CD4-positive, alpha-beta T cell treated with Interleukin-4 for 4 hours (primary cell): Measurements from ENCODE around the gene USP28.
"Not testable (repeated sequence)": the region's sequence is repeated elsewhere in the genome, so short reads cannot be mapped to it uniquely, and the experiment has no call there.

Experiments
- DNase-seq: peaks from one replicate; pipeline ENCODE4 v3.0.0-alpha.2; 2020

Gene USP28

DNA sequence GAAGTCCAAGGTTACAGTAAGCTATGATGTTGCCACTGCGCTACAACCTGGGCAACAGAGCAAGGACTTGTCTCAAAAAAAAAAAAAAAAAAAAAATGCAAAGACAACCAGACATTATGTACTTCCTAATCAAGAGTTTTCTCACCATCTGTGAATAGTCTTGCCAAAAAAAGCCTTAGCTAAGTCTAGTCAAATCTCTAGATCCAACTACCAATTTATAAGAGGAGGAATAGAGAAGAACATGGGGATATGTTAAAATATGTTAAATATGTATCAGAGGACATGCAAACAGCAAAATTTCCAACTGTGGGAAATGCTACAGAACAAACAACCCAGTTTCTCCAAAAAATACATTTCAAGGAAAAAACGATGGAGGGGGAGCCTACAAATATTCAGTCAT is 45.6 kb downstream of the USP28 start:
- DNase-seq = no peak

DNA sequence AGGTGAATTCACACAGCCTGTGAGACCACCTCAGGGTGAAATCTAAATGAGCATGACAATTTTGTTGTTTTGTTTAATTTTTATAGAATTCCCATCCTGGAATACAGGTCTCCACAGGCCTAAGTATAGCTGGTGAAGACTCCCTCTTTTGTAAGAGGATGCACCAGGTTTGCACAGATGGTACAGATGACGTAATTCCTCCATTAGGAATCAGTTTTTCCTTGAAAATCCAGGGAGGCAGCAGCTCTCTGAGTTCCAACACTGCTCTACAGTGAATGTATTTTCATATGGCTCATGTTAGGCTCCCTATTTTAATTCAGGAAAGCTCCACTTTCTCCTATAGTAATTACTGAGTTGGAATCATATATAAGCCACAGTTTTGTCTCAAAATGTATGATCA is 47.2 kb downstream of the USP28 start:
- DNase-seq = no peak

GRCh38 chr11:113827477-113827876 is 47.9 kb downstream of the USP28 start:
- DNase-seq = no peak

GRCh38 chr11:113818426-113818825 is 56.9 kb downstream of the USP28 start:
- no peak for DNase-seq

DNA sequence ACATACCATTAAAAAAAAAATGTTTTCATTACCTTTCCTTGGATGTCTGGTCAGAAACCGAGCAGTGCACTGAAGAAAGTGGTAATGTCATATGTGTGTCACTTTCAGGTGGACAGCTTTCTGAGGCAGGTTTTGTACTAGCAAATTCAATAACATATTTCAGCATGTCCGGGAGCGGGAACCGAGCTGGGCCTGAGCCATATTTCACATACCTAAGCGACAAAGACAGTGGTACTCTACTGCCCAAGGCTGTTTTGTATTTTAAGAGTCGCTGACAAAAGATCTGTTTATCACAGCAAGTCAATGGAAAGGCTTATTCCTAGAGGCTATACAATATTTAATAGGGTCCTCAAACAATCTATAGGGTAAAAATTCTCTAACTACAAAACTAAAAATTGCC is 57.7 kb downstream of the USP28 start:
- no peak for DNase-seq

DNA sequence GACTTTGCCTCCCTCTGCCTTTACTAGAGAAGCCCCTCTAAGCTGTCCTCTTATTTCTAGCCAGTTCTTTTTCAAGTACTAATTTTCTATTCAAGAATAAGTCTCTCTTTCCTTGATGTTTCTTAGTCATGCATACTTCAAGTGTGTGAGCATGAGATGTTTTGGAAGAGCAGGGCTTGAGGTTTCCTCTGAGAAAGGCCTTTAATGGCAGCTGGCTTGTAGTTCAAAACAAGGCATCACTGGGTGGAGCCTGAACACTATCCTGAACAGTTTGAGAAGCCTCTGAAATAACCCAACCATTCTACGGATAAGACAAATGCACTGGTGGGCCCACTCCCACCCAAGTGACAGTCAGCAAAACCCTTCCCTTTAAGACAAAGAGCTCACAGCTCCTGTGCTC is 58.2 kb downstream of the USP28 start:
- DNase-seq = no peak

DNA sequence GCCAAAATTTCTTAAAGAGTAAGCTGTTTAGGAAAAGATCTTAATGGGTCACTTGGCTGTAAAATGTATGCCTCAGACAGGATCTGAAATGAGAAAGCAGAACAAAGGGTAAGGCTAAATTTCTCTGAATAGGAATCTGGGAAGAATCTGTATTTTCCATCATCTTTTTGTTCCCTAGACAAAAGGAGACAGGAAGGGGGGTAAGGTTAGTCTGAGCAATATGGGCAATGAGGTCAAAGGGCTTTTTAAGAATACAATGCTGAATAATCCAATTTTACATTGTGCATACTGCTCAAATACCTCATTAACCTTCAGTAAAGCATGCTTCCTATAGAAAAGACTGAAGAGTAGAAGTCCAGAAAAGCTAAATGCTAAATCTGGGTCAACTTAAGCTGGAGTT is 61.2 kb downstream of the USP28 start:
- DNase-seq = no peak

DNA sequence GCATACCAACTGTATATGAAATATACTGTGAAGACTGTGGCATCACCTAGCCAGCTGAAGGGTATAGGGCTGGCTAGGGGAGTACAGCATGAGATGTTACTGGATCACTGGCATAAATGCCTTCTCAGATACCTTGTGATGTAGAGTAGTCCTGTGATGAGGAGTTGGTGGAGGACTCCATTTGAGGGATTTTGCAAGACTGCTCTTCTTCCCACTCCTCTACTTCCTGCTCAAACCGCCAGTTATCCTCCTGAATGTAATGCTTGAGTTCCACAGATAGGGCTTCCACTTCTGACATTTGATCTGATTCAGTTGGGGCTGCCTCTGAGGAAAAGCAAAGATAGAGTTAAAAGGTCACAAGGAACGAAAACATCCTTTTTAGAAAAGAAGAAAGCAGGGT is 66.4 kb downstream of the USP28 start:
- no peak for DNase-seq

GRCh38 chr11:113806406-113806805 is 69.0 kb downstream of the USP28 start:
- no peak for DNase-seq

DNA sequence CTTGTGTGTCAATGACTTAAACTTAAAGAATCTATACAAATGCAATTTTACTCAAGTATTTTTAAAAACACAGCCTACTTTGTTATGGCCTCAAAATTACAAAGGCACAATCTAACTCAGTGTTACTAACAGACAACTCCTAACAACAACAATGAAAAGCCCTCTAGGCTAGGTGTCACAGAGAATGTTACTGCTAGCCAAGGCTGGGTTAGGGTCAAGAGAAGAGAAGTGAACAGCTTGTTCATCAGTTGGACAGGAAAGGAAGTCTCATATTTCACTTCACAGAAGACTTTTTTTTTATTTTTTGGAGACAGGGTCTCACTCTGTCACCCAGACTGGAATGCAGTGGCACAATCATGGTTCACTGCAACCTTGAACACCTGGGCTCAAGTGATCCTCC is 69.7 kb downstream of the USP28 start:
- DNase-seq = no peak

- no peak for DNase-seq
These were observed 72.8 kb downstream of the USP28 start for GRCh38 chr11:113802621-113803020.

DNA sequence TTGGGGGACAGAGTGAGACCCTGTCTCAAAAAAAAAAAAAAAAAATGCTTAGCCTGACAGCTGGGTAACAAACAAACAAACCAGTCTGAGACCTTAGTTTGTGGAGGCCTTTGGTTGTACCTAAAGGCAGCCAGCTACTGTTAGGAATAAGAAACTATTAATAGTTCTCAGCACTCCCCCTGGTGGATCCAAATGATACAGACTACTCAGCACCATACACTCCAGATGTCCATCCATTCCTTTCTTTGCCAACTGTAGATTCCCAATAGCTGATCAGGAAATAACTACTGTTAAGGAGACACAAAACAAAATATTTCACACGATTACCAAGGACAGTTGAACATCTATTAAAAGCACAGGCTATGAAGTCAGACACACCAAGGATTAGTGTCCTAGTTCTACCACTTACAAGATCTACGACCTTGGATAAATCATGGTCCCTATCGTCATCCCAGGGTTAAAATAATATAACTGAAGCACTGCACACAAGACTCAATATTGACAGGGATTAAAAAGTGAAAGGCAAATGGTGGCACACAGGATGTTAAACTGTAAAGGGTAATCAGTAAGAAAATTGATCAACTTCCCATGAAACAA is 78.6 kb downstream of the USP28 start:
- peak; percentile 14 for DNase-seq

GRCh38 chr11:113789675-113790320 is 85.6 kb downstream of the USP28 start:
- no peak for DNase-seq

DNA sequence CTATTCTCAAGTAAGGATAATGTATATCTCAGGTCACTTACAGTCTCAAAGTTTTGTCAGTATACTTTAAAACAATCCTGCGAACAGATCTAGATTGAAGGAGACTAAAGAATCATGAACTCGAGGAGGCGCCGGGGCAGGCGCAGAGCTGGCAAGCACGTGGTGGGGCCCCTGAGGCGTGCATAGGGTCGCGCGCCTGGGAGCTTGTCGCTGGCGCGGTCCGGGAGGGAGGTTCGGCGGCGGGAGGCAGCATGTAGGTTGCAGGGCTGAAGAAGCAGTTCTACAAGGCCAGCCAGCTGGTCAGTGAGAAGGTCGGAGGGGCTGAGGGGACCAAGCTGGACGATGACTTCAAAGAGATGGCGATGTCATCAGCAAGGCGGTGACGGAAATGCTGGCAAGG is 86.4 kb downstream of the USP28 start:
- not testable (repeated sequence) for DNase-seq

- DNase-seq = no peak
These were observed 93.2 kb downstream of the USP28 start for GRCh38 chr11:113782134-113782533.

GRCh38 chr11:113781682-113782081 is 93.7 kb downstream of the USP28 start:
- DNase-seq = no peak

GRCh38 chr11:113779496-113779895 is 95.9 kb downstream of the USP28 start, which contains the start of gene CLDN25:
Gene CLDN25, plus strand, starts transcription at chr11:113779796. Its CDS starts 0 bp downstream, at chr11:113779796.
- no peak for DNase-seq

GRCh38 chr11:113778111-113778910 is 97.1 kb downstream of the USP28 start:
- DNase-seq = no peak

GRCh38 chr11:113774174-113774503 is 101.2 kb downstream of the USP28 start:
- no peak for DNase-seq

- DNase-seq = peak; percentile 90
These were observed 101.8 kb downstream of the USP28 start, which contains the start of gene ZW10 for GRCh38 chr11:113773416-113774173. Gene ZW10, minus strand, starts transcription at chr11:113773692. Its CDS starts 26 bp downstream, at chr11:113773666.

DNA sequence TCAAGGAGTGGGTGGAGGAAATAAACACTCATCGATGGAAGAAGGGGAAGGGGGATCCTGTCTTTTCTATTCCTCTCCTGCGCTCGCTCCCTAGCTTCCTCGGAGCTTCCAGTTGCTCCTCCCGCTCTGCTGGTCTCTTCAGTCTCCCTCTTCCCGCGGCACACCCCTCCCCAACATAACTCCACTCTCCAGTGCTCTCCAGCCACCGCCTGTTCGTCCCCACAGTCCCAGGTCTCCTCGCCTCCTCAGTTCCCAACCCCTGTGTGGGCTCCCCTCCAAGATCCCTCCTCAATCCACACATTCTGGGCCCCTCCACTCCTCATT is 102.3 kb downstream of the USP28 start:
- no peak for DNase-seq

DNA sequence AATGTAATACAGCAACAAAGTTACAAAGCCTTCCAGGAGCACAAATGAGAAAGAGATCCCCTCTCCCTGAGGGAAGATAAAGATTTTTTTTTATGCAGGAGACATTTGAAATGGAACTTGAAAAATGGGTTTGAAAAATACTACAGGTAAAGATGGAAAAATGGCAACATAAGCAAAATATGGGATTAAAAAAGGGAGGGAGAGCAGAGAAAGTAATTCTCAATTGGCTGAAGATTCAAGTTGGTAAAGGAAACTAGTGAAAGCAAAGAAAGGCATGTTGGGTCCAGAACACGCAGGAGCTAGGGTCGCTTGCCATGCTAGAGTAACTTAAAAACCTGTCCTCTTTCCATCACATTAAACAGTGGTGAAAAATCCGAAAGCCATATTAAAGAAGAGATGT is 103.4 kb downstream of the USP28 start:
- DNase-seq = no peak

DNA sequence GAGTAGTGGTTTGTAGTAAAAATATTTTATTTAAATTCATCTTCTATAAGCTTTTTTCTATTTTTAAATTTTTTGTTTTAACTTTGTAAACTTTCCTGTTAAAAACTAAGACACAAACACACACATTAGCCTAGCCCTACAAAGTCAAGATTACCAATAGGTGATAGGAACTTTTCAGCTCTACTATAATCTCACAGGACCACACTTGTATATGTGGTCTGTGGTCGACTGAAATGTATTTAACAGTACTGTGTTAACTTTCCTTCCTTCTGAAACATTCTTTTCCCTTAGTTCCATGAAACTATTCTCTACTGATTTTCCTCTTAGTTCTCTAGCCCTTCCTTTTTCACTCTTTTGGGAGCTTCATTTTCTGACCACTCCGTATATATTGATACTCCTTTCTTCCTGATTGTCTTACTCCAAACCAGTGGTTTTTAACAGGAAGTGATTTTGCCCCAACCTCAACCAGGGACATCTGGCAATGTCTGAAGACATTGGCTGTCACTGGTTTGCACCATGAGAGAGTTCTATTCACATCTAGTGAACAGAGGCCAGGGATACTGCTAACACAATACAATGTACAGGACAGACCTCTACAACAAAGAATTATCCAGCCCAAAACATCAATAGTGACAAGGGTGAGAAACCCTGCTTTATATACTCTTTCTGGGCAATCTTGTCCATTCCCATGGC is 110.7 kb downstream of the USP28 start:
- no peak for DNase-seq
